Right kidney (tissue), 1 donor: ENCODE results near the gene NPC1L1.

Experiments used
- DNase-seq: peaks from one replicate; pipeline ENCODE4 v3.0.0-alpha.2; 2016

NPC1L1 gene

DNA sequence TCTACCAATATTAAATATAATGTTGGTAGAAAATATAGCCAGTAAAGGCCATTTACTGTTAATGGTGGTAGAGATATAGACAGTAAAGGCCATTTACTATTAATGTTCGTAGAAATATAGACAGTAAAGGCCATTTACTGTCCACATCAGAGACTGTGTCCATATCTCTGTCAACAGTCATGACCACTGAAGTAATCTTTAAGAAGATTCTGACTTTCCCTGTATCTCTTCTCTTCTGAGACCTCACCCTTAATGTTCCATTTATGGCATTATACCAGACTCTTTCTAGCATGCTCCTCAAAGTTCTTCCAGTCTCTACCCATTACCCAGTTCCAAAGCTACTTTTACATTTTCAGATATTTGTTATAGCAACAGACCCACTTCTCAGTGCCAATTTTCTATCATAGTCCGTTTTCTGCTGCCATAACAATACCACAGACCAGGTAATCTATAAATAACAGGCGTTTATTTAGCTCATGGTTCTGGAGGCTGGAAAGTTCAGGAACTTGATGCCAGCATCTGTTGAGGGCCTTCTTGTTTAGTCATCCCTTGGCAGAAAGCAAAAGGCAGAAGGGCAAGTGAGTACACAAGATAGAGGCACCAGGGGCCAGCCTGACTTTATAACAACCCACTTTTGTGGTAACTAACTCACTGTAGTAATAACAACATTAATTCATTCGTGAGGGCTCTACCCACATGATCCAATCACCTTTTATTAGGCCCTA is 42.7 kb downstream of the NPC1L1 start:
- no peak for DNase-seq

DNA sequence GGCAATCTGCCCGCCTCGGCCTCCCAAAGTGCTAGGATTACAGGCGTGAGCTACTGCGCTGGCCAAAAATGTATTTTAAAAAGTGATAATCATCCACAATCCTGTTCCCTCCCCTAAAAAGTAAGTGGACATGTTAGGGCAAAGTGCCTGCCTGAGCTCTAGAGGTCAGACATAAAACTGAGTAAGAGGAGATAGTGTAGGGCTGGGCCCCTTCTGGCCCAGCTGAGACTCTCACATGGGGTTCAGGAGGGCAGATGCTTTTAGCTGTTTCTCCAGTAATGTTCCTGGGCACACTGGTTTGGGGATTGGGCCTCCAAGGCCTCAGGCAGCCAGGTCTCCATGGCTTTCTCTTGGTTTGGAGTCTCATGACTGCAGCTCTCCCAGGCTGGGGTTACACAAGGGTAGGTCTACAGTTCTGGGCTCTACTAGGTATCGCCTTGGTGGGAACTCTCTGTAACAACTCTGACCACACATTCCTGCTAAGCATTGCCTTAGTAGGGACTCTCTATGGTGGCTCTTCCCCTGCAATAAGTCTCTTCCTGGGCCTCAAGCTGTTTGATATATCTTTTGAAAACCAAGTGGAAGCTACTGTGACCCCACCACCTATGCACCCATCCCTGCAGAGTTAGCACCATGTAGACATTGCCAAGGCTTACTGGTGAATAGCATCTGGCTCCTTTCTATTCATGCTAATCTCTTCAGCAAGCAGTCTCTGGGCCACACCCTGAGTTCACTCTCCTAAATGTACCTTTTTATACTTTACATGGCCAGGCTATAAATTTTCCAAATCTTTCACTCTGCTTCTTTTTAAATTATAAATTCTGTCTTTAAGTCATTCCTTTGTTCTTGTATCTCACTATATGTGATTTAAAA is 43.7 kb downstream of the NPC1L1 start:
- no peak for DNase-seq

DNA sequence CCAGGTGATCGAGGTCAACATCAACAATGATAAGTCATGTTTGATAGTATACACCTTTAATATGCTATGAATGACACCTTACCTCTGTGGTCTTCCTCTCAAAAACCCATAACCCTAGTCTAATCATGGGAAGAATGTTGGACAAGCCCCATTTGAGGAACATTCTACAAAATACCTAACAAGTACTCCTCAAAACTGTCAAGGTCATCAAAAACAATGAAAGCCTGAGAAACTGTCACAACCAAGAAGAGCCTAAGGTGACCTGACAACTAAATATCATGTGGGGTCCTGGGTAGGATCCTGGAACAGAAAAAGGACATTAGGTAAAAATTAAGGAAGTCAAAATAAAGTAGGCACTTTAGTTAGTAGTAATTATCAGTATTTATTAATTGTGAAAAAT is 44.7 kb downstream of the NPC1L1 start:
- no peak for DNase-seq

DNA sequence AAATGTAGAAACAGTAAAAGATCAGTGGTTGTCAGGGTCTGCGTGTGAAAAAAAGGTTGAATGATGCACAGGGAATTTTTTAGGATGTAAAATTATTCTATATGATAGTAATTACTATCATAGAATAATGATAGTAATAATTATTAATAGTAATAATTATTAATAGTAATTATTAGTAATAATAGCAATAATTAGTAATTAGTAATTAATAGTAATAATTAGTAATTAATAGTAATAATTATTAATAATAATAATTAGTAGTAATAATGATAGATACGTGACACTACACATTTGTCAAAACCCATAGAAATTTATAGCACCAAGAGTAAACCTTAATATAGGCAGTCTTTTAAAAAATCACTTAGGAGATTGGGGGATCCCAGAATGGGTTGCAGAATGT is 46.2 kb downstream of the NPC1L1 start:
- no peak for DNase-seq

DNA sequence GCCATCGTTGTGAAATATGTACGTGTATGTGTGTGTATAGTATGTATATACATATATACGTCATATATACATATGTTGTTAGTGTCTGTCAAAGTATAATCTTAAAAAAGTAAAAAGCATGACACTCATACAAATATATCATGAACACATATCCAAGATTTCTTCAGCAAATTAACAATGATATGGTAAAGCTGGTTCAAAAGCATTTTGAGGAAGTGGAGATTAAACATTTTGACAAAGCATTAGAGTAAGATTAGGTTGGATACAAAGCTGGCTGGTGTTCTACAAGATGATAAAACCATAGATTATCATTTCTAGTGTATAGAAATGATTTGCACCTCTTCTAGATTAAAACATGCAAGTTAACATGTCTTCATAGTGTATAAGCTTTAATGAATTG is 49.9 kb downstream of the NPC1L1 start:
- DNase-seq: no peak

DNA sequence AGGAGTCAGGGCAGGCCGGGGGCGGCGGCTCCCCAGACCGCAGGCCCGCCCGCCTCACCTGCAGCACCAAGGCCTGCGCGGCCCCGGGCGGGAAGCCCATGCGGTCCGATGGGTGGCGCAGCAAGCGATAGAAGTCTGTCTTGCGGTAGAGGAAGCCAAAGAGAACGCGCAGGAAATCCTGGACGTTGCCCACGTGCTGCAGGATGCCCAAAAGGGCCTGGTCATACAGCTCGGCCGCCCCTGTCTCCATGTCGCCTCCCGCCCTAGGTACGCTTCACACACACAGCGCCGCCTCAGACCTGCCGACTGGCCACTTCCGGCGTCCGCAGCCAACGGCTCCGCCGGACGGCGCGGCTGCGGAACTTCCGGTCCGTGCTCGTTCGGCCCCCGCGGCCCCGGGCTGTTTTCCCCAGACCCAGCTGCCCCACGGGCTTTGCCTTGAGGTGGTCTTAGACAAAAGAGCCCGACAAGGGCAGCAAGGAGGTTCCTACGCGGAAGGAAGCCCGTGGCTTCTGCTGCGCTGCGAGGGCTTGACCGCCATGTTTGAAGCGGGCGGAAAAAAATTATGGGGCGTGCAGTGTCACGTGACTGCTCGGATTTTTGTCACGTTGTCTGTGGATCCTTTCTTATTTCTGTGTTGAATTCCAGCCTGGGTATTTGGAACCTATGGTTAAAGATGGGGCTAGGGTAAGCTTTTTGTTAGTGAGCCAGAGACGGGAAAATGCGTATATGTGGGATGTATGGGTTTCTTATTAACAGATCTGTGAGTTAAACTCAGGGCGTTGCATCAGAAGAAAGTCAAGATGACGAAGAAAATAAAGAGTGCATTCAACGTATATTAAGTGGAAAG is 50.6 kb downstream of the NPC1L1 start, which contains the start of gene NUDCD3:
TSS of gene NUDCD3 (minus strand) at position 308 of the 850 bp plus-strand sequence. CDS start at position 250, 58 bp downstream.
- DNase-seq: peak; percentile 99

DNA sequence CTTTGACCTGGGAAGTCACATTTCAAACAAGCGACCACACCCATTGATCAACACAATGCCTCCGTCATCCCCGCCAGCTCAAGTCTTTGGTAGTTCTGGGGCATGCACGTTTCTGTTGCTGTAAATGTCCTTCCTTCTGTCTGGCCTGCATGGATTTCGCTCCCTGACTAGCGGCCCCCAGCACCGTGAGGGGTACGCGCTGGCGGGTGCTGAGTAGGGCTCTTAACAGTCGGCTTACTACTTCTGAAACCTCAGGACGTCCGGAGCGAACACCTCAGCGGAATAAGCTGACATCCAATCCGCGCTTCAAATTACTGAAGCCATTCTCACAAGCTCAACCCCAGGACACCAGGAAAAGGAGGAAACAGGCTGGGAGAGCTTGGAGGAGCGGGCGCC is 51.2 kb downstream of the NPC1L1 start:
- DNase-seq: no peak

DNA sequence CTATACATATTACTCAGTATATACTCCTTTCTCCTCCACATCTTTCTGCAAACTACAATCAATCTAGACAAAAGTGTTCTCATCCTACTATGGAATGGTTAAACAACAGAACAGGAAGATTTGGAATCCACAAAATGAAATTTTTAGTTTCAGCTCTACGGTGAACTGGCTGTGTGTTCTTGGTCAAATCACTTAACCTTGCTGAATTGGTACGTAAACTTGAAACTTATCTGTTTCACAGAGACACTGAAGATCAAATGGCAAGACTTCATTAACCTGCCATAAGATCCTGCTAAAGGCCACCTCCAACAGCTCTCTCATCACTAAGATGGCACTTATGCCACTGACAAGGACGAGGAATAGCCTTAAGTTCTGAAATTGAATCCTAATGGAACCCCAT is 52.2 kb downstream of the NPC1L1 start:
- no peak for DNase-seq

DNA sequence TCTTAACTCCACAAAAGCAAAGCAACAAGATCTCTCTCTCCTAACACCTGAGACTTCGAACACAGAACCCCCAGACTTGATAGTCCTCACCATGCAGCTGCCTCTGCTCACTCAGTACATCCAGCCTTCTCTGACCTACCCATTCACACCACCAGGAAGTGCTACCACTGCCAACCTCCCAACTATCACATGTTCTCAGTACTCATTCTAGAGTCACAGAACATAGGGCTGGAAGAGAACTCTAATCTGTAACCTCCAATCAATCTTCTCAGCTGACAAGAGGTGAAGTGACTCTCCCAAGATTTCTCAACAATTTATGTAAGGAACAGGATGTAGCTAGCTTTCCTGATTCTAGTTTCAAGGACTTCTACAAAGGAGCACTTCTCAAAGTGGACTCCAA is 54.4 kb downstream of the NPC1L1 start:
- no peak for DNase-seq

DNA sequence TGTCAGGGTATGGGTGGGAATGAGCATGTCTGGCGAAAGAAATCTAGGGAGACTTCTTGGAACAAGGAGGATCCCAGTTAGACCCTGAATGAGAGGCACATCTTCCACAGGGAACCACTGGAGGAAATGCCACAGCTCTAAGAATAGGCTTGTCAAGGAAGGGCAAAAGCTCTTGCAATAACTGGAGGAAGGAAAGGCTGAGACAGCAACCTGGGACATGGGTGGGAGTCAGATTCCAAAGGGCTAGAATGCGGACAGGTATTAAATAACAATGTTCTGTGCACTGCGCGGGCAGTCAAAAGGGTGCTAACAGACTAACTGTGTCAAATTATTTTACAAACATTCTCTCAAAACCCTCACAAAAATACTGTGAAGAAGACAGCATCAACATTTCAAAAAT is 55.1 kb downstream of the NPC1L1 start:
- no peak for DNase-seq

DNA sequence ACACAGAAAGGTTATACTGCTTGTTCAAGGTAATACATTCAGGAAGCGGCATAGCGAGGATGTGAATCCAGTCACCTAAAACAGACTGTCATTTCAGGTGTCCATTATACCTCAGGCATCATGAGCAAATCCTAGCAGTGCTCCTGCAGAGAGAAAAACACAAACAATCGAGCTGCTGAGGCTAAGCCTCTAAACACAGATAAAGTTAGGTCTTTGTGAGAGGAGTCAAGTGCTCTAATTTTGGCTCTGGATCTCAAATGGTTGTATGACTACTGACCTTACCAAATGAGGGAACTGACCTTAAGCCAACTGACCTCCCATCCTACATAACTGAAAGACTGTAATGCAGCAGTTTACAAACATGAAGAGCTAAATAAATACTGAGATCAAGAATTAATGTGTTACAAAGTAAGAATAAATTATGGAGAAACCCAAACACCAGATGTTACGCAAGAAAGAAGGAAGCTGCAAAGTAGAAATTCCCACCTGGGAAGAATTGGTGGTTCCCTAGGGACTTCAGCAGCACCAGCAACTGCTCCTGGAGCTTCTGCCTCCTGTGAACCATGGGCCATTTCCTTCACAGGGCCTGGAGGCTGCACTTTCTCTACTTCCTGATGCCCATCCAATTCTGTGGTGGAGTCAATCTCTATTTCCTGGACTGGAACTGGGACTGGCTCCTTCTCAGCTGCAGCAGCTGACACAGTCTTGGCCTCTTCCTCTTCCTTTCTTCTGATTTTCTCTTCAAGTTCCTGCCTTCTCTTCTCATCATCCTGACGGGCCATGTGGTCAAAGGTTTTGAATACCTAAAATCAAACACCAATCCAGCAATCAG is 56.4 kb downstream of the NPC1L1 start:
- no peak for DNase-seq

DNA sequence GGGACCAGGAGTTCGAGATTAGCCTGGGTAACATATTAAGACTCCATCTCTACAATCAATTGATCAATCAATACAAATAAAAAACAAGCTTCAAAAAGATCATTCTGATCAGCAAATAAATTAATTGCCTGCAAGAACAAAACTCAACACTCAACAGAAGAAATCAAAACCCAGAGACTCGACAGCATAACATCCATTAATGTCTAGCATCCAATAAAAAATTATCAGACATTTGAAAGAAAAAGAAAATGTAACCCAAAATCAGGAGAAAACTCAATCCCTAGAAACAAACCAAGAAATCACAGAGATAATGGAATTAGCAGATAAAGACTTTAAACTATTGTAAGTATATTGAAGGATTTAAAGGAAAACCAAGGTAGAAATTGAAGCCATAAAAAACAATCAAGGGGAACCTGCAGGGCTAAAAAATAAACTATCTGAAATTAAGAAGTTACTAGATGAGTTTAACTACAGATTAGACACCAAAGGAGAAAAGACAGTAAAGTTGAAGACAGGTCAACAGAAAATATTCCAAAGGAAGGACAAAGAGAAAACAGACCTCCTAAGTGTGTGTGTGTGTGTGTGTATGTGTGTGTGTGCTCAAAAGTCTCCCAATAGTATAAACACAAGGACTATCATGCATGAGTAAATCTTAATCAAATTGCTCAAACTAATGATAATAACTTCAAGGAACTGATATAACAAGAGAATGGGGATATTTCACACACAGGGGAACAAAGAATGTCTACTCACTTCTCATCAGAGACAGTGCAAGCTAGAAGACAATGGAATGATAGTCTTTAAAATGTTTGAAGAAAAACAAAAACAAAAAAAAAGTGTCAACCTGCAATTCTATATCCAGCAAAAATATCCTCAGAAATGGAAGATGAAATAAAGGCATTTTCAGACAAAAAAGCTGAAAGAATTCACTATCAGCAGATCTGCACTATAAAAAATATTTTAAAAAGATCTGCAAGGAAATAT is 58.3 kb downstream of the NPC1L1 start:
- no peak for DNase-seq

DNA sequence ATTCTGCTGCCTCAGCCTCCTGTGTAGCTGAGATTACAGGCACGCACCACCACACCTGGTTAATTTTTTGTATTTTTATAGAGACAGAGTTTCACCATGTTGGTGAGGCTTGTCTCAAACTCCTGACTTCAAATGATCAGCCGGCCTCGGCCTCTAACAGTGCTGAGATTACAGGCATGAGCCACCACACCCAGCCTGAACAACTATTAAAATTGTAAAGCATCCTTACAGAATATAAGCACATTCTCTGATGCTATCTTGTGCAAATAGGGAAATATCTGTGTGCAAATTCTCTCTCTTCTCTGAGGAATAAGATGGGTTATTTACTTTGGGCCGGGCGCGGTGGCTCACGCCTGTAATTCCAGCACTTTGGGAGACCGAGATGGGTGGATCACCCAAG is 63.2 kb downstream of the NPC1L1 start:
- no peak for DNase-seq

DNA sequence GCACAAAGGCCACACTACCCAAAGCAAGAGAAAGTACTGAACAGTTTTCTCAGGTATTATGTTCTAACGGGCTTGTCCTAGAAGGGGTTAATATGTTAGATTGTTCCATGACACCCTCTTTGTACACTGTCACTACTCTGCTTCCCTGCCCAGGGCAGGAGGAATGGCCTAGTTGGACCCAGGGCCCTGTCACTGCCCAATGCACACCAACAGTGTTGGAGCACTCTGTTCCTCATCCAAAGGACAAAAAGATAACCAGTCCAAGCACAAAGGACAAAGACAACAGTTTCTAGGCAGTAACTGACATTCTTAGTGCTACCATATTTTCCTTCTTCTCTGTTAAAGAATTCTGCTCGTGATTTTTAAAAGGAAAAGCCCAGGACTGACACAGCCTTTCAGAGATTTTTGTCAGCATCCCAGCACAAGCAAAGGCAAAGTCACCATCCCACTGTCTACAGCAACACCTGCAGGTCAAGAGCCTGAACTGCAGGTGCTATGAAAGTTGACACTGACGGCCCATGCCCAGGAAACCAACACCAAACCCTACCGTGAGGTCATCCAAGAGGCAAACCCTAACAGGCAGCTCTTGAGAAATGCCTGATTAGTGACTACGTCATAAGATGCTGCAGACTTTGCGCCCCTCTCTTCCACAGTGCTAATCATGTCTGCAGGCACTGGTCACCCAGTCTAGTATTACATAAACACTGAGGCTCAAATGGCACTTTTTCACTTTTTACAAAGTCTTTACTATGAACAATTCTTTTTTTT is 63.9 kb downstream of the NPC1L1 start:
- peak; percentile 46 for DNase-seq

DNA sequence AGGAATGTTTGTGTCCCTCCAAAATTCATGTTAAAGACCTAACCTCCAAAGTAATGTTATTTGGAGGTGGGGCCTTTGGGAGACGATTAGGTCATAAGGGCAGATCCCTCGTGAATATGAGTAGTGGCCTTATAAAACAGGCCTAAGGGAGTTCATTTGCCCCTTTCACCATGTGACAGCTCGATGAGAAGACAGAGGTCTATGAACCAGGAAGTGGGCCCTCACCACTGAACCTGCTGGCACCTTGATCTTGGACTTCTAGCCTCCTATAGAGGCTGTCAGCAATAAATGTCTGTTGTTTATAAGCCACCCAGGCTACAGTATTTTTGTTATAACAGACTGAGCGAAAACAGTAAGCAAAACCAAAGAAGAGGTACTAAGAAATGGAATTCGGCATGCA is 64.8 kb downstream of the NPC1L1 start:
- DNase-seq: no peak

DNA sequence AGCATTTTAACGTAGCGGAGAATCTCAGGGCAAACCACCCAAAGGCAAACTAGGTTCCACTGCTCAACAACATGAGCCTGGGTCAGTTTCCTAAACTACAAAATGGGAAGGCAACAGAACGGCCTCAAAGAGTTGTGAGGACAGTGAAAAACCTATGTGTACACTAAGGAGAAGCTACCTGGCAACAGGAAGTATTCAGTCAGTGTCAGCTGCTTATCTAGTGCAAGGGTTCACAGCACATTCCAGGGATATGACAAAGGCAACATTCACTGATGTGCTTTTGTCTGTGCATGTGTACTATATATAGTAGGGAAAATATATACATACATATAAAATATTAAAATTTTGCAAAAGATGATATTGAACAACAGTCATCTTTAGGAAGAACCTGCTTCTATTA is 67.8 kb downstream of the NPC1L1 start:
- DNase-seq: no peak

DNA sequence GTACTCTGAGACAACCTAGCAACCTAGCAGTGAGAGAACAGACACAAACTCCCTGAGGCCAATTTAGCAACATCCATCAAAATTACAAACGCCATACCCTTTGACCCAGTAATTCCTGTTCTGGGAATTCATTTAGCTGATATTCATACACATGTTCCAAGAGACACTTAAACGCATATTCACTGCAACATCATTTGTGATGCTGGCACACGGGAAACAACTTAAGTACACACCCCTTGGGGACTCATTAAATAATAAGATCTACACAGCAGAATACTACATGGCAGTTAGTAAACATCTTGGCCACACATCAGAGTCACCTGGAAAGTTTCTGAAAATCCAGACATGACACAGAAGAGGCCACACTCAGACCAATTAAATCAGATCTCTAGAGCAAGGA is 68.3 kb downstream of the NPC1L1 start:
- DNase-seq: no peak

DNA sequence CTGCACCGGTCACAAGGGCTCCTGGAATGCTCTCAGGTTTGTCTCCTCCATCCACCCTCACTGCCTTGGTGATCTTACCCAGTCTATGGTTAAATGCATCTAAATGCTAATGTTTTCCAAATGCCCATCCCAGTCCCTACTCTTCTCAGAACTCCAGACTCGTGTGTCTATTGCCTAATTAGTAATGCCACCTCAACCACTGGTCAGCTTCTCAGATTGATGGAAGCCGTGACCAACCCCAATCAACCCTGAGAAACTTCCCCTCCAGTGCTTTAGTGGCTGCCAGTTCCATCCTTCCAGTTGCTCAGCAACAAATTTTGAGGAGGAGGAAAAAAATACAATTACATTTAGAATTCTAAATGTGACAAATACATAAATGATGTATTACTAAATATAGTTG is 69.3 kb downstream of the NPC1L1 start:
- no peak for DNase-seq

DNA sequence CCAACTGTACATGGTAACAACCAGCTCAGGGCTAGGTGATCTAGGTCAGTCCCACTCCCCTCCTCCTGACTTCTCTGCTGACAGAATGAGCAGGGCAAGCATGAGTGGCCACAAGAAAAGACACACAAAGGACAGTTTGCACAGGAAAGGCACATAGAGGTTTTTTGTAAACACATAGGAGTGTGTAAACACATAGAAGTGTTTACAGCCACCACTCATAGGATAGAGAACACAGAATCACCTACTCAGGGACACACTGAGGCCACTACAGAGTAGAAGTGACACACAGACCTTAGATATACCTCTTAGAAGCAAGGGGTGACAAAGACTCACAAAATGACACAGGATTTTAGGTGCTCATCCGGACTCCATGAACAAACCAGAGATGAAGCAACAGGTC is 69.7 kb downstream of the NPC1L1 start:
- no peak for DNase-seq
